Uterus (tissue), 2 donors: Measurements from ENCODE around the gene CADM3.

Experiments used
- CTCF ChIP-seq, 4 experiments: fragments of 200-600 bp in 2 of 4; fragments of 450-650 bp in 2 of 4; sonication (generic) in 2 of 4; IDR thresholded peaks; one replicate each; pipeline ENCODE4 v1.5.1; 2016 to 2019; ENCODE audit warnings: antibody characterized with exemption in 4 of 4, mild to moderate bottlenecking in 2 of 4, moderate library complexity in 1 of 4
- POLR2A ChIP-seq, 2 donors: fragments of 450-650 bp; IDR thresholded peaks; one replicate each; pipeline ENCODE4 v1.6.1; 2016; ENCODE audit warnings: antibody characterized with exemption in 2 of 2, mild to moderate bottlenecking in 1 of 2, moderate library complexity in 1 of 2

- TF ChIP-seq POLR2A (IDR thresholded peaks at IDR 0.05) (no peak), CTCF (IDR thresholded peaks at IDR 0.05) (no peak)
Observed at GRCh38 chr1:159177272-159177907, 6.0 kb downstream of the CADM3 start.
